Measurements from ENCODE around the gene BAIAP3. TPM values are rescaled to one million over a fixed set of nuclear protein-coding genes. Genes with fewer than 3 reads are reported as not detected.

Gene BAIAP3
- total RNA-seq, 1 donor from 2014 or later = 4.2 TPM

GRCh38 chr16:1367486-1368174 lies 34.2 kb downstream of the BAIAP3 start:
- Histone ChIP-seq H3K36me3 (peaks cover 0 to 53% of the 10 kb centered on the region in 2 donors), H3K9me3 (no peaks in the 10 kb centered on the region), H3K27me3 (no peaks in the 10 kb centered on the region), H3K4me1 (no peaks in the 10 kb centered on the region), H3K27ac (no peak overlapping the region), H3K4me3 (no peak overlapping the region)
- TF ChIP-seq CTCF (IDR thresholded peaks at IDR 0.05) (no peak), POLR2A (IDR thresholded peaks at IDR 0.05) (no peak), POLR2AphosphoS5 (IDR thresholded peaks at IDR 0.05; ENCODE audit: insufficient read depth in 1 of 2, low read depth in 1 of 2) (no peak)
- DNase-seq (ENCODE audit: extremely low spot score in 2 of 2) = no peak
- intact Hi-C loops (cut with DNase I) = loop anchor here (10.0 kb wide), 1 partner anchor 47 kb away; the partner anchor contains the start of gene UNKL

GRCh38 chr16:1371054-1371978 lies 37.9 kb downstream of the BAIAP3 start:
- no peak overlapping the region for H3K27ac ChIP-seq
- H3K4me1 ChIP-seq = no peaks in the 10 kb centered on the region
- no peaks in the 10 kb centered on the region for H3K9me3 ChIP-seq
- TF ChIP-seq POLR2AphosphoS5 (IDR thresholded peaks at IDR 0.05; ENCODE audit: insufficient read depth in 1 of 2, low read depth in 1 of 2) = no peak
- TF ChIP-seq POLR2A (IDR thresholded peaks at IDR 0.05) = no peak
- no peak for TF ChIP-seq CTCF (IDR thresholded peaks at IDR 0.05)
- intact Hi-C loops (cut with DNase I) = no loop called here
- no peaks in the 10 kb centered on the region for H3K27me3 ChIP-seq
- peaks cover 0 to 42% of the 10 kb centered on the region in 2 donors for H3K36me3 ChIP-seq
- no peak overlapping the region for H3K4me3 ChIP-seq
- DNase-seq (ENCODE audit: extremely low spot score in 2 of 2) = no peak

GRCh38 chr16:1372292-1372950 lies 39.0 kb downstream of the BAIAP3 start:
- H3K4me1 ChIP-seq = no peaks in the 10 kb centered on the region
- H3K36me3 ChIP-seq = peaks cover 0 to 31% of the 10 kb centered on the region in 2 donors
- intact Hi-C loops (cut with DNase I) = no loop called here

More at GRCh38 chr16:1372292-1372950, 39.0 kb downstream of the BAIAP3 start:
- no peak for DNase-seq (ENCODE audit: extremely low spot score in 2 of 2)
- H3K9me3 ChIP-seq = no peaks in the 10 kb centered on the region
- no peak overlapping the region for H3K27ac ChIP-seq
- TF ChIP-seq CTCF (IDR thresholded peaks at IDR 0.05) (no peak), POLR2AphosphoS5 (IDR thresholded peaks at IDR 0.05; ENCODE audit: insufficient read depth in 1 of 2, low read depth in 1 of 2) (no peak), POLR2A (IDR thresholded peaks at IDR 0.05) (no peak)
- no peaks in the 10 kb centered on the region for H3K27me3 ChIP-seq
- no peak overlapping the region for H3K4me3 ChIP-seq
